CD4-positive, alpha-beta memory T cell (primary cell): ENCODE results near the gene PECR. TPM values are rescaled to one million over a fixed set of nuclear protein-coding genes. Genes with fewer than 3 reads are reported as not detected.

Experiments
- CTCF ChIA-PET: fragments of 350-600 bp; sonication (Branson Sonifier 250); formaldehyde crosslinking; loops from one replicate; lab custom pipeline; 2021; ENCODE audit warnings: inconsistent platforms; ENCODE audit not compliant: partially characterized antibody; lab: Charles Lee
- POLR2A ChIA-PET: fragments of 350-600 bp; sonication (Branson Sonifier 250); formaldehyde crosslinking; loops from one replicate; lab custom pipeline; 2021; ENCODE audit not compliant: partially characterized antibody; lab: Charles Lee
- DNase-seq, 5 donors: peaks; one replicate each; pipeline versions ENCODE4 v3.0.0 to v3.0.0-alpha.2; 2020 to 2022; ENCODE audit warnings: mixed read lengths in 1 of 5
- H3K27ac ChIP-seq: one replicate; pipeline ENCODE4 v1.7.0; 2013; ENCODE audit warnings: low read depth, low read length
- H3K27me3 ChIP-seq: 2 replicates; pipeline ENCODE4 v1.7.0; 2013; ENCODE audit warnings: mild to moderate bottlenecking, low read length, moderate library complexity; ENCODE audit not compliant: insufficient read depth
- H3K36me3 ChIP-seq: 2 replicates; pipeline ENCODE4 v1.7.0; 2013; ENCODE audit warnings: mild to moderate bottlenecking, low read length, moderate library complexity; ENCODE audit not compliant: insufficient read depth
- H3K4me1 ChIP-seq: 2 replicates; pipeline ENCODE4 v1.7.0; 2013; ENCODE audit warnings: mild to moderate bottlenecking, low read length, moderate library complexity; ENCODE audit not compliant: insufficient read depth
- H3K4me3 ChIP-seq, 2 donors: one replicate each; pipeline ENCODE4 v1.7.0; 2013; ENCODE audit warnings: low read length in 2 of 2, mild to moderate bottlenecking in 1 of 2
- H3K9me3 ChIP-seq, 2 donors: one replicate each; pipeline ENCODE4 v1.7.0; 2013; ENCODE audit warnings: low read length in 2 of 2, control low read depth in 1 of 2; ENCODE audit not compliant: control insufficient read depth in 1 of 2
- H3K27ac Mint-ChIP-seq, 7 donors: one replicate each; pipeline ENCODE4 v1.8.0; 2020 to 2021; ENCODE audit warnings: mixed read lengths in 7 of 7, mild to moderate bottlenecking in 6 of 7, inconsistent platforms in 3 of 7, moderate library complexity in 3 of 7
- H3K27me3 Mint-ChIP-seq, 2 donors: one replicate each; pipeline ENCODE4 v1.8.0; 2020 to 2021; ENCODE audit warnings: mixed read lengths in 2 of 2
- H3K36me3 Mint-ChIP-seq, 2 donors: one replicate each; pipeline ENCODE4 v1.8.0; 2020 to 2021; ENCODE audit warnings: mixed read lengths in 2 of 2, inconsistent platforms in 1 of 2, mild to moderate bottlenecking in 1 of 2
- H3K4me1 Mint-ChIP-seq, 4 donors: one replicate each; pipeline ENCODE4 v1.8.0; 2020 to 2021; ENCODE audit warnings: mixed read lengths in 4 of 4, mild to moderate bottlenecking in 1 of 4
- H3K4me3 Mint-ChIP-seq, 8 donors: one replicate each; pipeline ENCODE4 v1.8.0; 2020 to 2021; ENCODE audit warnings: mixed read lengths in 8 of 8, mild to moderate bottlenecking in 7 of 8, moderate library complexity in 6 of 8, inconsistent platforms in 3 of 8
- H3K9me3 Mint-ChIP-seq, 8 donors: one replicate each; pipeline ENCODE4 v1.8.0; 2020 to 2021; ENCODE audit warnings: mixed read lengths in 8 of 8, mild to moderate bottlenecking in 5 of 8, inconsistent platforms in 3 of 8, moderate library complexity in 1 of 8
- intact Hi-C: fragments of 100-400 bp; cut with micrococcal nuclease; formaldehyde crosslinking; loops from one replicate; pipeline ENCODE4 v1.15.1; 2023
- polyA plus RNA-seq, 2 donors: library from polyadenylated mRNA; unstranded; fragments of 300-500 nt; fragmentation: Illumina TruSeq; gene quantifications; one replicate each; pipeline ENCODE4 v1.2.3, GENCODE V29; 2021
- total RNA-seq, 2 experiments: library from RNA; stranded (reverse); gene quantifications; one replicate each; pipeline ENCODE4 v1.2.3, GENCODE V29; 2021

PECR gene
- total and polyA plus RNA-seq, 4 experiments from 2014 or later = 16.8 to 36.6 (median 25.6) TPM

DNA sequence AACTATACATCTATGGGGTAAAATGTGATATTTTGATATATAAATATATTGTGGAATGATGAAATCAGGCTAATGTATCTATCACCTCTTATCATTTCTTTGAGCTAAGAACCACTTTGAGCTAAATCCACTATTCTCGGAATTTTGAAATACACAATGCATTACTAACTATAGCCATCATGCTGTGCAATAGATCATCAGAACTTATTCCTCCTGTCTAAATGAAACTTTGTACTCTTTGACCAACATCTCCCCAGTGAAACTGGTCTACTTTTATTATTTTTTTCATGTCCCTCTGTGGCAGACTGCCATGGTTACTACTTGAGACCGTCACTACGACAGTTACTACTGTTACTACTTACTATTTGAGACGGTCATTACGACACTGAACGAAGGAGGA, 11.4 kb downstream of the PECR start:
- ChIA-PET POLR2A (interaction anchor here (0.7 to 2.5 kb wide), 2 partner anchors 13 to 14 kb away, joined by 4 to 6 read pairs; no protein-coding TSS in a partner anchor), CTCF (interaction anchor here (0.7 to 1.7 kb wide), 4 partner anchors 11 to 37 kb away, joined by 3 to 6 read pairs (median 4); partner anchors contain the start of genes PECR and TMEM169)
- Mint-ChIP-seq H3K27me3 (no peaks in the 10 kb centered on the region), H3K4me1 (peaks cover 25 to 33% (median 29%) of the 10 kb centered on the region in 4 donors), H3K9me3 (no peaks in the 10 kb centered on the region), H3K4me3 (no peak overlapping the region), H3K27ac (no peak overlapping the region), H3K36me3 (peaks cover 37% of the 10 kb centered on the region in 2 donors)
- no peak overlapping the region for H3K27ac ChIP-seq
- H3K4me1 ChIP-seq = peaks cover 26% of the 10 kb centered on the region
- intact Hi-C loops = no loop called here
- H3K27me3 ChIP-seq = no peaks in the 10 kb centered on the region
- no peak for DNase-seq
- no peaks in the 10 kb centered on the region for H3K9me3 ChIP-seq
- H3K36me3 ChIP-seq = peaks cover 11% of the 10 kb centered on the region
- no peak overlapping the region for H3K4me3 ChIP-seq

DNA sequence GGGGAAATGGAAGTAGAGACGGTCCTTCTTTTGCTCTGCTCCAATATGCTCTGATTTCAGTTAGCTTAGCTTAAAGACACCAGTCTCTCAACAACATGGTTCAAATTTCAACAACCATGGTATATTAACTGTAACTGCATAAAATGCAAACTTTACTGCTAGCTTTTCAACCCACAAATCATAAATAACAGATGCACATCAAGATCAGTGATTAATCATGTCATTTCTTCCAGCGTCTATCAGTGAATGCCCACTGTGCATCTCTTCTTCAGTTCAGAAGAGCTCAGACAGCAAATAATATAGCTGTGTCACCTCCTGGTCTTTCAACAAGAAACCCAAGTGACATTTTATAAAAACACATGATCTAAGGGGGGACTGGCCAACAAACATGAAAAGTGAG, 12.6 kb downstream of the PECR start:
- CTCF ChIA-PET = interaction anchor here (0.8 to 1.7 kb wide), 4 partner anchors 11 to 45 kb away, joined by 3 to 6 read pairs (median 4); partner anchors contain the start of genes PECR and TMEM169
- H3K27me3 ChIP-seq = no peaks in the 10 kb centered on the region
- H3K9me3 ChIP-seq = no peaks in the 10 kb centered on the region
- no peak overlapping the region for H3K4me3 ChIP-seq
- intact Hi-C loops = no loop called here
- peaks cover 28 to 39% of the 10 kb centered on the region in 2 donors for H3K36me3 Mint-ChIP-seq
- no peak overlapping the region for H3K4me3 Mint-ChIP-seq
- no peak overlapping the region for H3K27ac ChIP-seq
- H3K4me1 ChIP-seq = peaks cover 16% of the 10 kb centered on the region
- H3K36me3 ChIP-seq = peaks cover 19% of the 10 kb centered on the region
- no peaks in the 10 kb centered on the region for H3K27me3 Mint-ChIP-seq
- peak overlapping the region in 1 of 7 donors; percentile 18 for H3K27ac Mint-ChIP-seq
- peaks cover 15 to 24% (median 20%) of the 10 kb centered on the region in 4 donors for H3K4me1 Mint-ChIP-seq
- POLR2A ChIA-PET = interaction anchor here (0.6 to 2.5 kb wide), 3 partner anchors 12 to 72 kb away, joined by 3 to 8 read pairs (median 6); partner anchors contain the start of genes PECR and TMEM169
- DNase-seq = no peak
- no peaks in the 10 kb centered on the region for H3K9me3 Mint-ChIP-seq

DNA sequence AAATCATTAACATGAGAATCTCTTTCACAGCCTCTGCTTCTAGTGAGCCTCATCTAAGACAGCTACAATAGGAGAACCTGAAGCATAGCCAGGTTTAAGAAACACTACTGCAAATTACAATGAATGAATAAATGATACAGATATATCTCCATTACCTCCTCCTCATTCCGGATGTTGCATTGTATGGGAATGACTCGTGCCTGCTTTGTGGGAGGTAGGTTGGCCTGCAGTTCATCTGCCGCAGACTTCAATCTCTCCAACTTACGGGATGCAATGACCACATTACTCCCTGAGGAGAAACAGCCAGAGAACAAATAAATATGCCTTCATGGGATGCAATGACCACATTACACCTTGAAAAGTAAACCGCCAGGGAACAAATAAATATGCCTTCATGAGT, 15.4 kb downstream of the PECR start:
- H3K27ac ChIP-seq = no peak overlapping the region
- no peak overlapping the region for H3K4me3 Mint-ChIP-seq
- H3K4me3 ChIP-seq = no peak overlapping the region
- H3K4me1 ChIP-seq = peaks cover 12% of the 10 kb centered on the region
- H3K27me3 Mint-ChIP-seq = no peaks in the 10 kb centered on the region
- H3K36me3 Mint-ChIP-seq = peaks cover 23 to 43% of the 10 kb centered on the region in 2 donors
- CTCF ChIA-PET = interaction anchor here (1.1 to 1.5 kb wide), 3 partner anchors 10 to 44 kb away, joined by 3 to 4 read pairs (median 3); no protein-coding TSS in a partner anchor
- H3K27ac Mint-ChIP-seq = peak overlapping the region in 1 of 7 donors; percentile 62
- H3K4me1 Mint-ChIP-seq = peaks cover 6 to 17% (median 16%) of the 10 kb centered on the region in 4 donors
- no peaks in the 10 kb centered on the region for H3K27me3 ChIP-seq
- peaks cover 20% of the 10 kb centered on the region for H3K36me3 ChIP-seq
- intact Hi-C loops = no loop called here
- POLR2A ChIA-PET = interaction anchor here (1.0 kb wide), 1 partner anchor 16 kb away, joined by 3 read pairs; the partner anchor contains the start of genes PECR and TMEM169
- no peak for DNase-seq
- no peaks in the 10 kb centered on the region for H3K9me3 Mint-ChIP-seq
- no peaks in the 10 kb centered on the region for H3K9me3 ChIP-seq

DNA sequence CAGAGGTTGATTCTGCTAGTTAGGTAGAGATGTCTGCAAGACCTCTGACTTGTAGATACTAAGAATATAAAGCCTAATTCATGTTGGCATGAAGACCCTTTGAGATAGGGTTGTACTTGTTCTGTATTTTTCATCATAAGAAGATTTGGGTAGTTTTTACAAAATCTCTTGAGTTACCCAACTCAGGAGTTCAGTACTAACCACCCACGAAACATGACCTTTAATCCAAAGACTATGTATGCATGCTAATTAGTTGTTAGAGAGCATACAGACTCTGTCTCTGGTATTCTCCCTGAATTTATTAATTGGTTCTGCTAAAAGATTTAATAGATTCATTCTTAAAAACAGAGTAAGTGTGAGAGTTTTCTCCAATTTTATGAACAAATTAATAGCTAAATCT, 16.9 kb downstream of the PECR start:
- Mint-ChIP-seq H3K4me1 (peaks cover 7 to 14% (median 13%) of the 10 kb centered on the region in 4 donors), H3K4me3 (no peak overlapping the region), H3K36me3 (peaks cover 17 to 40% of the 10 kb centered on the region in 2 donors), H3K27me3 (no peaks in the 10 kb centered on the region), H3K9me3 (no peaks in the 10 kb centered on the region), H3K27ac (no peak overlapping the region)
- DNase-seq = no peak
- Histone ChIP-seq H3K27ac (no peak overlapping the region), H3K36me3 (peaks cover 20% of the 10 kb centered on the region), H3K27me3 (no peaks in the 10 kb centered on the region), H3K4me3 (no peak overlapping the region), H3K4me1 (peaks cover 12% of the 10 kb centered on the region), H3K9me3 (no peaks in the 10 kb centered on the region)
- CTCF ChIA-PET = interaction anchor here (0.6 to 1.7 kb wide), 12 partner anchors 8 to 340 kb away, joined by 3 to 6 read pairs (median 3); partner anchors contain the start of genes PECR and TMEM169
- POLR2A ChIA-PET = no interaction called here
- intact Hi-C loops = no loop called here

DNA sequence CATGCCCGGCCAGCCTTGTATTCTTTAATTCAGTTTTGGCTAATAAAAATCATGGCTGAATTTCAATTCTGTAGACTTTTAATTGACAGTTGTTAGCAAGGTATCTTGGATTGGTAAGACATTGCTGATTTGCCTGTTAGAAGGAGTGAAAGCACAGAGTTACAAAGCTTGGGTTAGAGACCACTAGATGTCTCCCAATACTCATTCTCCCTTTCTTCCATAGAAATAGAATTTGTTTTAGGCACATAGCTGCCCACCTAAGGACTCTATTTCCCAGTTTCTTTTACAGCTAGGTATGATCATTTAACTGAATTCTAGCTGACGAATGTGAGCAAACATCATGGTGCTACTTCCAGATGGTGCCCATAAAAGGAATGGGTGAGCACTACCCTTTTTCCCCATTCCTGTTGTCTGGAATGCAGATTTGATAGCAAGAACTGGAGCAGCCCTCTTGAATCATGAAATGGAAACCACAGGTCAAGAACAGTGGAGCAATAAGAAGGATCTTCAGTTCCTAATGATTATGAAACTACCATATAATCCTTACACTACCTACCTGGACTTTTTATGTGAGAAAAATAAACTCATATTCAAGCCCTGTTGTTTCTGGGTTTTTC, 17.5 kb downstream of the PECR start:
- peaks cover 0 to 4% (median 0%) of the 10 kb centered on the region in 8 donors for H3K9me3 Mint-ChIP-seq
- no peak overlapping the region for H3K27ac Mint-ChIP-seq
- H3K4me3 Mint-ChIP-seq = no peak overlapping the region
- ChIA-PET CTCF (interaction anchor here (0.6 to 1.7 kb wide), 12 partner anchors 9 to 340 kb away, joined by 3 to 6 read pairs (median 3); partner anchors contain the start of genes PECR, TMEM169 and XRCC5), POLR2A (no interaction called here)
- Histone ChIP-seq H3K4me1 (peaks cover 11% of the 10 kb centered on the region), H3K36me3 (peaks cover 20% of the 10 kb centered on the region), H3K27me3 (no peaks in the 10 kb centered on the region), H3K9me3 (no peaks in the 10 kb centered on the region), H3K4me3 (no peak overlapping the region), H3K27ac (no peak overlapping the region)
- no peak for DNase-seq
- peaks cover 22 to 45% of the 10 kb centered on the region in 2 donors for H3K36me3 Mint-ChIP-seq
- no peaks in the 10 kb centered on the region for H3K27me3 Mint-ChIP-seq
- H3K4me1 Mint-ChIP-seq = peaks cover 13 to 16% (median 14%) of the 10 kb centered on the region in 4 donors
- intact Hi-C loops = no loop called here

DNA sequence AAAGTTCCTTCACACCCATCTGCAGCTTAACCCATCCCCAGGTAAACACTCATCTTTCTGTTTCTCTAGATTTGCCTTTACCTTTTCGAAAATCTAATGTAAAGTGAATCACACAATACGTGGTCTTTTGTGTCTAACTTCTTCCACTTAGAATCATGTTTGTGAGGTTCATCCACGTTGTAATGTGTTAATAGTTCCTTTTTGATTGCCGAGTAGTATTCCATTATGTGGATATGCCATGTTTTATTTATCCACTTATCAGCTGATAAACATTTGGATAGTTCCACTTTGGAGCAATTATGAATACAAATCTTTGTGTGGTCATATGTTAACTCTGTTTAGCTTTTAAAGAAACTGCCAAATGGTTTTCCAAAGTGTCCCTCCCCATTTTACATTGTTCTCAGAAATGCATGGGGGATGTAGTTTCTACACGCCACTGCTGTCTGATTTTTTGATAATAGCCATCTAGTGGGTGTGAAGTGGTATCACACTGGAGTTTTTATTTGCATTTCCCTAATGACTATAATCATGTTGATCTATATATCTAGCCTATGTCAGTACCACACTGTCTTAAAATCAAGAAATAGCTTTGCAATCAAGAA, 22.3 kb downstream of the PECR start:
- H3K27me3 ChIP-seq = no peaks in the 10 kb centered on the region
- peaks cover 21 to 41% (median 27%) of the 10 kb centered on the region in 4 donors for H3K4me1 Mint-ChIP-seq
- no peak overlapping the region for H3K4me3 ChIP-seq
- no peaks in the 10 kb centered on the region for H3K9me3 ChIP-seq
- H3K9me3 Mint-ChIP-seq = peaks cover 0 to 5% (median 0%) of the 10 kb centered on the region in 8 donors
- intact Hi-C loops = loop anchor here (2.0 kb wide), 1 partner anchor 55 kb away; no protein-coding TSS in a partner anchor
- no peaks in the 10 kb centered on the region for H3K27me3 Mint-ChIP-seq
- peak overlapping the region in 2 of 8 donors; percentile 48 to 62 for H3K4me3 Mint-ChIP-seq
- peak overlapping the region in 6 of 7 donors; percentile 53 to 78 (median 68) for H3K27ac Mint-ChIP-seq
- peaks cover 4% of the 10 kb centered on the region for H3K36me3 ChIP-seq
- peaks cover 28 to 46% of the 10 kb centered on the region in 2 donors for H3K36me3 Mint-ChIP-seq
- H3K27ac ChIP-seq = no peak overlapping the region
- peaks cover 23% of the 10 kb centered on the region for H3K4me1 ChIP-seq
- ChIA-PET CTCF (interaction anchor here (0.9 to 3.9 kb wide), 14 partner anchors 11 to 345 kb away, joined by 3 to 45 read pairs (median 6); partner anchors contain the start of genes MREG, PECR, TMEM169 and XRCC5), POLR2A (interaction anchor here (1.2 to 3.8 kb wide), 5 partner anchors 13 to 55 kb away, joined by 4 to 38 read pairs (median 6); partner anchors contain the start of genes PECR, TMEM169 and XRCC5)
- peak in 3 of 5 donors; percentile 4 to 20 (median 12) for DNase-seq
